Heart left ventricle (tissue), 16 donors: ENCODE results near the gene YWHAE. TPM values are rescaled to one million over a fixed set of nuclear protein-coding genes. Genes with fewer than 3 reads are reported as not detected.

ENCODE experiments used
- ATAC-seq, 4 donors: fragments of 200-7000 bp; cut with Tn5 transposase; one replicate each; pipeline ENCODE4 v1.9.1; 2020 to 2022; ENCODE audit warnings: moderate library complexity in 4 of 4, mild to moderate bottlenecking in 3 of 4, moderate number of reproducible peaks in 1 of 4
- DNase-seq, 5 donors: peaks; one replicate each; pipeline ENCODE4 v3.0.0-alpha.2; 2020
- H3K27ac ChIP-seq, 12 donors: fragments of 200-600 bp; sonication (generic) in 4 of 12; one replicate each; pipeline versions ENCODE4 v1.5.0 to v1.8.0; 2016 to 2022; ENCODE audit warnings: mild to moderate bottlenecking in 2 of 12
- H3K27me3 ChIP-seq, 9 donors: fragments of 200-600 bp; sonication (generic) in 2 of 9; one replicate each; pipeline versions ENCODE4 v1.5.1 to v1.8.0; 2016 to 2022; ENCODE audit warnings: mild to moderate bottlenecking in 3 of 9
- H3K36me3 ChIP-seq, 9 donors: fragments of 200-600 bp; sonication (generic) in 2 of 9; one replicate each; pipeline versions ENCODE4 v1.5.0 to v1.8.0; 2018 to 2022; ENCODE audit warnings: mild to moderate bottlenecking in 2 of 9
- H3K4me1 ChIP-seq, 12 donors: fragments of 200-600 bp; sonication (generic) in 4 of 12; one replicate each; pipeline versions ENCODE4 v1.5.0 to v1.8.0; 2016 to 2022; ENCODE audit warnings: mild to moderate bottlenecking in 3 of 12
- H3K4me3 ChIP-seq, 12 donors: fragments of 200-600 bp; sonication (generic) in 4 of 12; one replicate each; pipeline versions ENCODE4 v1.5.0 to v1.8.0; 2017 to 2022; ENCODE audit warnings: mild to moderate bottlenecking in 9 of 12, moderate library complexity in 4 of 12
- H3K9me3 ChIP-seq, 12 donors: fragments of 200-600 bp; sonication (generic) in 4 of 12; one replicate each; pipeline versions ENCODE4 v1.5.0 to v1.8.0; 2016 to 2022; ENCODE audit warnings: mild to moderate bottlenecking in 1 of 12
- CTCF ChIP-seq, 12 donors: fragments of 200-600 bp; sonication (generic) in 4 of 12; IDR thresholded peaks; one replicate each; pipeline versions ENCODE4 v1.5.0 to v1.8.0; 2018 to 2022; ENCODE audit warnings: antibody characterized with exemption in 12 of 12, mild to moderate bottlenecking in 5 of 12
- POLR2A ChIP-seq, 2 donors: fragments of 450-650 bp; IDR thresholded peaks; one replicate each; pipeline ENCODE4 v1.6.1; 2017; ENCODE audit warnings: antibody characterized with exemption in 2 of 2, mild to moderate bottlenecking in 2 of 2, moderate library complexity in 2 of 2
- WGBS, 4 donors: extraction: QIAGEN DNeasy Blood & Tissue Kit in 2 of 4; methylation state at CpG; one replicate each; pipeline versions ENCODE4 v1.1.5 to v1.1.7; 2013 to 2018; 5-methylcytosine and 5-hydroxymethylcytosine counted together
- intact Hi-C, 10 donors: fragments of 100-400 bp; cut with DNase I; formaldehyde crosslinking; loops; one replicate each; pipeline versions ENCODE4 v1.11.1 to v1.14.2; 2022
- polyA plus RNA-seq, 2 donors: library from polyadenylated mRNA; stranded (reverse); fragments of 200-250 nt; gene quantifications; one replicate each; pipeline ENCODE4 v1.2.3, GENCODE V29; 2013
- total RNA-seq, 9 donors: library from RNA; depleted of rRNA in 2 of 9; stranded (reverse); fragments of >200 nt in 2 of 9; fragmentation: NEBNext Ultra II Directional in 3 of 9; extraction: Animal tissue kit (Norgen Biotek cat#: 25700) in 3 of 9; gene quantifications; one replicate each; pipeline versions ENCODE4 v1.1.0 to v1.2.4, GENCODE V29; 2016 to 2023
- donor health status: ischemic (EF 13 %, LVEDD 7.1; RV severe dilation, severe dysfunction).
- donor health status: healthy with polysubstance abuse.
- donor health status: DM: no; HTN: yes; CAD: no.
- donor health status: DM: no; HTN: no; CAD: no.
- donor health status: ischemic (EF 25% LVEDD 6.9; RV normal size, moderate dysfunction).
- donor health status: ischemic (EF 25% LVEDD 5.7; RV mildly dilated, moderate dysfunction).
- donor health status: healthy.
- donor health status: DM: yes; HTN: yes; CAD: no.
- donor health status: ischemic (EF 35%, LVEDD 5.7; RV mildly dilated, moderate dysfunction).
- donor health status: nonischemic (EF 11% LVEDD 7.7; RV severe dilation, severe dysfunction).
- donor health status: DM: yes; HTN: yes; CAD: no.
- donor health status: PGD.
- donor health status: ischemic (EF 29% LVEDD 5.4; RV normal size, mild dysfunction).
- donor health status: nonischemic (EF 23%, LVEDD 6.1; RV moderate dilation, normal function).

Gene YWHAE
- total and polyA plus RNA-seq, 11 donors = 401 to 1,150 (median 618) TPM

DNA sequence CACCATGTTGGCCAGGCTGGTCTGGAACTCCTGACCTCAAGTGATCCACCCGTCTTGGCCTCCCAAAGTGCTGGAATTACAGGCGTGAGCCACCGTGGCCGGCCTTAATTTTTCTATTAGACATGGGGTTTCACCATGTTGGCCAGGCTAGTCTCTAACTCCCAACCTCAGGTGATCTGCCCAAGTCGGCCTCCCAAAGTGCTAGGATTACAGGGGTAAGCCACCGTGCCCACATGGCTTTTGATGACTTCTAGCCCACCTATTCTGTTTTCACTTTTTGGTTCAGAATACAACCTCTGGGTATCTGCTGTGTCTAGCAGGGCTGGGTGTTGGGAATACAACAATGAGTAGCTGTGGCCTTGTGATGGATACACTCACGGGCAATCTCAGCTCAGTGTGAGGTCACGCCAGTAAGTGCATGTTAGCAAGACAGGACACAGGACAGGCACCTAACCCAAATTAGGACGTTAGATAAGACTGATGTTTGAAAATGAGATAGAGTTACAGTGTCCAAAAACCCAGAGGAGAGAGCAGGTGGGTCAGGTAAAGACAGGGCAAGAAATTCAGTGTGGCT, 14.1 kb upstream of the YWHAE start:
- intact Hi-C loops = loop anchor here in 1 of 10 donors (10.0 kb wide), 1 partner anchor 49 kb away; no protein-coding TSS in a partner anchor
- Histone ChIP-seq H3K27me3 (no peaks in the 10 kb centered on the region), H3K27ac (peak overlapping the region in 8 of 12 donors; percentile 1 to 62 (median 41)), H3K9me3 (no peaks in the 10 kb centered on the region), H3K36me3 (peaks cover 0 to 18% (median 0%) of the 10 kb centered on the region in 9 donors), H3K4me1 (peaks cover 0 to 23% (median 17%) of the 10 kb centered on the region in 12 donors), H3K4me3 (no peak overlapping the region)
- WGBS, 4 donors = 62 to 76% (median 75%) methylated on average over 5 to 9 of the region's 9 CpGs
- DNase-seq (no peak), ATAC-seq (peak; percentile 21 to 67 (median 36))
- TF ChIP-seq POLR2A (IDR thresholded peaks at IDR 0.05) = no peak
- no peak for TF ChIP-seq CTCF (IDR thresholded peaks at IDR 0.05)

DNA sequence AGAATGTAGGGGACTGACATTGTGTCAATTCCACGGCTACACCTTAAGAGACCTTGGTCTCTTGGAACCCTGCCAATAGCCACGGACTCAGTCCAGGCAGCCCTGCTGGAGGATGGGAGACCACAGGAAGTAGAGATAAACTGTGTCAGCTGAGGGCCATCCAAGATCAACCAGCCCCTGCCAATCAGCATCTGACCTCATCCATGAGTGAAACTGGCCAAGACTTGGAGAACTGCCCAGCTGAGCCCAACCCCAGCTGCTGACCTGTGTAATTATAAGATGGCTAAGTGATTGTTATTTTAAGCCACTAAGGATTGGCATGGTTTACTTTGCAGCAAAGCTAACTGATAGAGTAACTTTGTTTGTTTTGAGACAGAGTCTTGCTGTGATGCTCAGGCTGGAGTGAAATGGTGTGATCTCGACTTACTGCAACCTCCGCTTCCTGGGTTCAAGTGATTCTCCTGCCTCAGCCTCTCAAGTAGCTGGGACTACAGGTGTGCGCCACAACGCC, 13.3 kb upstream of the YWHAE start:
- peaks cover 0 to 23% (median 17%) of the 10 kb centered on the region in 12 donors for H3K4me1 ChIP-seq
- ATAC-seq = peak; percentile 83 to 95 (median 92)
- no peaks in the 10 kb centered on the region for H3K27me3 ChIP-seq
- 38 to 52% (median 44%) methylated on average over 6 of the region's 6 CpGs for WGBS, 4 donors
- peak overlapping the region in 8 of 12 donors; percentile 29 to 62 (median 46) for H3K27ac ChIP-seq
- intact Hi-C loops = loop anchor here in 1 of 10 donors (10.0 kb wide), 1 partner anchor 49 kb away; no protein-coding TSS in a partner anchor
- peak; percentile 72 to 91 (median 87) for DNase-seq
- H3K9me3 ChIP-seq = no peaks in the 10 kb centered on the region
- TF ChIP-seq CTCF (IDR thresholded peaks at IDR 0.05) (no peak), POLR2A (IDR thresholded peaks at IDR 0.05) (no peak)
- no peak overlapping the region for H3K4me3 ChIP-seq
- H3K36me3 ChIP-seq = peaks cover 0 to 17% (median 0%) of the 10 kb centered on the region in 9 donors

GRCh38 chr17:1412185-1413110, 12.4 kb upstream of the YWHAE start:
- intact Hi-C loops = loop anchor here in 1 of 10 donors (10.0 kb wide), 1 partner anchor 48 kb away; no protein-coding TSS in a partner anchor
- ATAC-seq (peak in 2 of 4 donors; percentile 4 to 21), DNase-seq (no peak)
- TF ChIP-seq CTCF (IDR thresholded peaks at IDR 0.05) = no peak
- no peak for TF ChIP-seq POLR2A (IDR thresholded peaks at IDR 0.05)
- peaks cover 0 to 8% (median 0%) of the 10 kb centered on the region in 9 donors for H3K36me3 ChIP-seq
- H3K27ac ChIP-seq = peak overlapping the region in 3 of 12 donors; percentile 29 to 46 (median 35)
- no peaks in the 10 kb centered on the region for H3K9me3 ChIP-seq
- 75 to 84% (median 80%) methylated on average over 26 to 27 of the region's 27 CpGs for WGBS, 4 donors
- H3K27me3 ChIP-seq = no peaks in the 10 kb centered on the region
- no peak overlapping the region for H3K4me3 ChIP-seq
- H3K4me1 ChIP-seq = peaks cover 0 to 23% (median 17%) of the 10 kb centered on the region in 12 donors

DNA sequence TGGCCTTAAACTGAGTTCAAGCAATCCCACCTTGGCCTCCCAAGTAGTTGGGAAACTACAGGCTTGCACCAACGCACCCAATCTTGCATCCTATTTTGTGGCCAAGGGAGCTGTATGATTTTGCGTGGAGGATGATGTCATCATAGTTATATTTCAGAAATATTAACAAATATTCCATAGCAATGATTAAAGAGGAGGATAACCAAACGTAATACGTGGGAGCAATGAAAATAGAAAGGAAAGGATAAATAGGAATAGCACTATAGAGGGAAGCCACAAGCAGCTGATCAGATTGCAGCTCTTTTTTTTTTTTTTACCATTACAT, 2.2 kb upstream of the YWHAE start:
- no peaks in the 10 kb centered on the region for H3K27me3 ChIP-seq
- TF ChIP-seq CTCF (IDR thresholded peaks at IDR 0.05) = no peak
- H3K36me3 ChIP-seq = no peaks in the 10 kb centered on the region
- intact Hi-C loops = loop anchor here in 2 of 10 donors (5.0 kb wide), 1 partner anchor 45 kb away; no protein-coding TSS in a partner anchor
- WGBS, 4 donors = 91 to 95% (median 95%) methylated on average over 4 of the region's 4 CpGs
- H3K9me3 ChIP-seq = no peaks in the 10 kb centered on the region
- H3K27ac ChIP-seq = no peak overlapping the region
- H3K4me3 ChIP-seq = no peak overlapping the region
- no peak for ATAC-seq
- H3K4me1 ChIP-seq = peaks cover 5 to 26% (median 12%) of the 10 kb centered on the region in 12 donors
- DNase-seq = no peak
